HEK293 (cell line): Measurements from ENCODE around the gene SLC36A1.

Source experiments
- CTCF ChIA-PET: fragments of 350-600 bp; formaldehyde crosslinking; extraction: SDS; loops from one replicate; lab custom pipeline; 2021; ENCODE audit warnings: antibody characterized with exemption; lab: Yijun Ruan, JAX
- POLR2A ChIA-PET: fragments of 300-600 bp; formaldehyde crosslinking; extraction: SDS; loops from one replicate; lab custom pipeline; 2020; ENCODE audit warnings: antibody characterized with exemption, inconsistent platforms; lab: Yijun Ruan, JAX
- H3K27ac ChIP-seq: fragments of 200-500 bp; sonication (Bioruptor generic); 2 replicates; pipeline ENCODE4 v1.5.1; 2014; ENCODE audit warnings: low read depth, low read length, control low read depth, inconsistent platforms; ENCODE audit errors: extremely low read depth
- H3K36me3 ChIP-seq, 2 experiments: fragments of 200-500 bp in 1 of 2; sonication (Bioruptor generic) in 1 of 2; 1 replicate in 1 of 2; 2 replicates in 1 of 2; pipeline ENCODE4 v1.5.1; 2014 to 2017; ENCODE audit warnings: inconsistent platforms in 2 of 2, low read length in 2 of 2; ENCODE audit not compliant: control insufficient read depth in 2 of 2, insufficient read depth in 1 of 2
- H3K4me1 ChIP-seq: fragments of 200-500 bp; sonication (Bioruptor generic); 2 replicates; pipeline ENCODE4 v1.5.1; 2014; ENCODE audit warnings: mild to moderate bottlenecking, low read length, inconsistent platforms; ENCODE audit not compliant: control insufficient read depth, insufficient read depth
- H3K4me3 ChIP-seq: 2 replicates; pipeline ENCODE4 v1.5.1; 2011; ENCODE audit warnings: low read depth, mild to moderate bottlenecking, control low read depth, low read length, moderate library complexity
- H3K9me3 ChIP-seq: fragments of 200-500 bp; sonication (Bioruptor generic); 2 replicates; pipeline ENCODE4 v1.5.1; 2014; ENCODE audit warnings: low read depth, low read length, inconsistent platforms; ENCODE audit not compliant: control insufficient read depth, insufficient read depth
- BCL11B ChIP-seq: fragments of 450-650 bp; formaldehyde crosslinking; IDR thresholded peaks from 2 replicates; pipeline ENCODE4 v1.5.1; 2016; ENCODE audit warnings: low read depth, missing biosample characterization, missing genetic modification characterization
- IKZF3 ChIP-seq: fragments of 450-650 bp; IDR thresholded peaks from 2 replicates; pipeline ENCODE4 v1.5.0; 2018; ENCODE audit warnings: missing biosample characterization, mild to moderate bottlenecking, missing genetic modification characterization, moderate library complexity
- KLF1 ChIP-seq: fragments of 450-650 bp; formaldehyde crosslinking; IDR thresholded peaks from 2 replicates; pipeline ENCODE4 v1.5.1; 2016; ENCODE audit warnings: missing biosample characterization, missing genetic modification characterization
- SCRT2 ChIP-seq: fragments of 450-650 bp; formaldehyde crosslinking; IDR thresholded peaks from 2 replicates; pipeline ENCODE4 v1.5.1; 2016; ENCODE audit warnings: missing biosample characterization, missing genetic modification characterization
- ZEB2 ChIP-seq: fragments of 450-650 bp; formaldehyde crosslinking; IDR thresholded peaks from 2 replicates; pipeline ENCODE4 v1.5.1; 2016; ENCODE audit warnings: missing biosample characterization, missing genetic modification characterization
- ZNF112 ChIP-seq: fragments of 450-650 bp; formaldehyde crosslinking; IDR thresholded peaks from 2 replicates; pipeline ENCODE4 v1.5.0; 2017; ENCODE audit warnings: missing biosample characterization, missing genetic modification characterization
- ZNF132 ChIP-seq: fragments of 450-650 bp; formaldehyde crosslinking; IDR thresholded peaks from 2 replicates; pipeline ENCODE4 v1.5.1; 2017; ENCODE audit warnings: missing biosample characterization, missing genetic modification characterization, borderline replicate concordance
- ZNF155 ChIP-seq: fragments of 450-650 bp; formaldehyde crosslinking; IDR thresholded peaks from 2 replicates; pipeline ENCODE4 v1.5.1; 2016; ENCODE audit warnings: missing biosample characterization, missing genetic modification characterization
- ZNF184 ChIP-seq: fragments of 450-650 bp; IDR thresholded peaks from 2 replicates; pipeline ENCODE4 v1.5.1; 2018; ENCODE audit warnings: missing biosample characterization, mild to moderate bottlenecking, missing genetic modification characterization
- ZNF544 ChIP-seq: fragments of 450-650 bp; formaldehyde crosslinking; IDR thresholded peaks from 2 replicates; pipeline ENCODE4 v1.5.0; 2017; ENCODE audit warnings: missing biosample characterization, missing genetic modification characterization
- ZNF560 ChIP-seq: fragments of 450-650 bp; formaldehyde crosslinking; IDR thresholded peaks from 2 replicates; pipeline ENCODE4 v1.5.1; 2017; ENCODE audit warnings: missing biosample characterization, missing genetic modification characterization, borderline replicate concordance
- ZNF610 ChIP-seq: fragments of 450-650 bp; formaldehyde crosslinking; IDR thresholded peaks from 2 replicates; pipeline ENCODE4 v1.5.1; 2016; ENCODE audit warnings: missing biosample characterization, missing genetic modification characterization, borderline replicate concordance
- ZNF830 ChIP-seq: fragments of 450-650 bp; IDR thresholded peaks from 2 replicates; pipeline ENCODE4 v1.5.0; 2018; ENCODE audit warnings: missing biosample characterization, missing genetic modification characterization, low read depth, mild to moderate bottlenecking, moderate library complexity
- TF ChIP-seq, protein P1 (sequence below): fragments of 450-650 bp; formaldehyde crosslinking; IDR thresholded peaks from 2 replicates; pipeline ENCODE4 v1.5.0; 2017; ENCODE audit warnings: missing biosample characterization, missing genetic modification characterization, borderline replicate concordance
- TF ChIP-seq, protein P2 (sequence below): fragments of 450-650 bp; formaldehyde crosslinking; IDR thresholded peaks from 2 replicates; pipeline ENCODE4 v1.5.1; 2017; ENCODE audit warnings: missing biosample characterization, missing genetic modification characterization
- TF ChIP-seq, protein P3 (sequence below): fragments of 450-650 bp; formaldehyde crosslinking; IDR thresholded peaks from 2 replicates; pipeline ENCODE4 v1.5.1; 2016; ENCODE audit warnings: missing biosample characterization, missing genetic modification characterization
- TF ChIP-seq, protein P4 (sequence below): fragments of 450-650 bp; formaldehyde crosslinking; IDR thresholded peaks from 2 replicates; pipeline ENCODE4 v1.5.1; 2016; ENCODE audit warnings: missing biosample characterization, missing genetic modification characterization
- TF ChIP-seq, protein P5 (sequence below): fragments of 450-650 bp; formaldehyde crosslinking; IDR thresholded peaks from 2 replicates; pipeline ENCODE4 v1.5.1; 2016; ENCODE audit warnings: missing biosample characterization, missing genetic modification characterization
- TF ChIP-seq, protein P6 (sequence below): fragments of 450-650 bp; formaldehyde crosslinking; IDR thresholded peaks from 2 replicates; pipeline ENCODE4 v1.5.1; 2017; ENCODE audit warnings: missing biosample characterization, missing genetic modification characterization
- TF ChIP-seq, protein P7 (sequence below): fragments of 450-650 bp; IDR thresholded peaks from 2 replicates; pipeline ENCODE4 v1.5.1; 2018; ENCODE audit warnings: missing biosample characterization, mild to moderate bottlenecking, missing genetic modification characterization

The SLC36A1 gene

DNA sequence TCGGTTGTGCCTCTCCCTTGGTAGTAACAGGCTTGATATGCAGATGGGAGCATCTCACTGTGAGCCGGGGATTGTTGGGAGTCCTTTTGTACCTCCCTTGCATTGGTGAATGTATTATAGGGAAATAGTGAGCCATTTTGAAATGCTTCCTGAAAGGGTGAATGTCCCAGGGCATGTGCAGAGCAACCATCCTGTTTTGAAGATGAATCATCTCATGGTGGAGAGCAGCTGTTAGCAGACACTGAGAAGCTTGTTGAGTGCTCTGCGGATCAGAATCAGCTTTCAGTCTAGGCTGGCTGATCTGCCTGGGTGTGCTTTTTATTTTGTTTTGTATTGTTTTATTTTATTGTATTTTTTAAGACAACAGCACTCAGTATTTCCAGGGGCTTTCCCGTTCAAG lies 29.7 kb downstream of the SLC36A1 start (continued):
- TF ChIP-seq, protein P1, sequence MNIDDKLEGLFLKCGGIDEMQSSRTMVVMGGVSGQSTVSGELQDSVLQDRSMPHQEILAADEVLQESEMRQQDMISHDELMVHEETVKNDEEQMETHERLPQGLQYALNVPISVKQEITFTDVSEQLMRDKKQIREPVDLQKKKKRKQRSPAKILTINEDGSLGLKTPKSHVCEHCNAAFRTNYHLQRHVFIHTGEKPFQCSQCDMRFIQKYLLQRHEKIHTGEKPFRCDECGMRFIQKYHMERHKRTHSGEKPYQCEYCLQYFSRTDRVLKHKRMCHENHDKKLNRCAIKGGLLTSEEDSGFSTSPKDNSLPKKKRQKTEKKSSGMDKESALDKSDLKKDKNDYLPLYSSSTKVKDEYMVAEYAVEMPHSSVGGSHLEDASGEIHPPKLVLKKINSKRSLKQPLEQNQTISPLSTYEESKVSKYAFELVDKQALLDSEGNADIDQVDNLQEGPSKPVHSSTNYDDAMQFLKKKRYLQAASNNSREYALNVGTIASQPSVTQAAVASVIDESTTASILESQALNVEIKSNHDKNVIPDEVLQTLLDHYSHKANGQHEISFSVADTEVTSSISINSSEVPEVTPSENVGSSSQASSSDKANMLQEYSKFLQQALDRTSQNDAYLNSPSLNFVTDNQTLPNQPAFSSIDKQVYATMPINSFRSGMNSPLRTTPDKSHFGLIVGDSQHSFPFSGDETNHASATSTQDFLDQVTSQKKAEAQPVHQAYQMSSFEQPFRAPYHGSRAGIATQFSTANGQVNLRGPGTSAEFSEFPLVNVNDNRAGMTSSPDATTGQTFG = no peak

DNA sequence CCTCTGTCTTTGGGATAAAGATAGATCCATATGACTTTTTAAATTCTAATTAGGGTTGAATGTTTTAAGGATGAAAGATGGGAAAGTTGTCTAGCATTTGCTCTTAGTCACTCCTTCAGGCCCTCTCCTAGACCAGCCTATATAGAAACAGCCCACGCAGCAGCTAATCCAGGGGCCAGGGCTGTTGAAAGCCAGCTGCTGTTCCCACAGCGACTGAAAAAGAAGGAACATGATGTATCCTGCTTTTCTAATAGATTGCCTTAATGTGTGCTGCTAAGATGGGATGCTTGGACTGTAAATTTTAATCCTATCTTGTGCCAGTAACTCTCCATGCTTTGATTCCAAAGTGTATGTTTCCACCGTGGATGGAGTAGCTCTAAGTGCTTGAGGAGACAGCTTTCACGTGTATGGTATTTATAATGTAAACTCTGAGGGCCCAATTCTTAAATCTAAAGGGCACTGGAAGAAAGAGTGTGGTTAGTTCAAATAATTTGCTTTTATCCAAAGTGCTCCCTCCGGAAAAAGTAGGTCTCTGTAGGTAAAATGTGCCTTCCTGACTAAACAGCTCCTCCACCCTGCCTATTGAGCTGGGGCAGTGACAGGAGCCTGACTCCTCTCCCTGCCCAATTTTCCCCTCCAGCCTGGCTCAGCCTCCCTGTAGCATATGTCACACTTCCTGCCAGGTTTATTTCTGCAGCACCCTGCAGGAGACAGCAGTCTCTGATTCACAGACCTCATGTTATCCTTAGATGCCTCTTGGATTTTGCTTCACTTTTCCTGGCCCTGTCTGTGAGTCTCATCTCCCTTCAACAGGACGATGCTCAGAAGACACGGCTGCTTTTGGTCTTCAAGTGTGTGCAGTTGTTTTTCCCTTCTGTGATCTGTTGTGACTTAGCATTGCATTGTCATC lies 33.2 kb downstream of the SLC36A1 start:
- POLR2A ChIA-PET = no interaction called here
- Histone ChIP-seq H3K9me3 (no peaks in the 10 kb centered on the region), H3K4me1 (no peaks in the 10 kb centered on the region), H3K4me3 (no peak overlapping the region)
- TF ChIP-seq ZNF544 (no peak), ZEB2 (no peak), ZNF610 (no peak), KLF1 (no peak), ZNF184 (tag by site-specific recombination) (no peak), ZNF830 (tag by site-specific recombination) (no peak), BCL11B (tag by site-specific recombination) (no peak), ZNF112 (tag by site-specific recombination) (no peak), SCRT2 (tag by site-specific recombination) (no peak), ZNF155 (tag by site-specific recombination) (no peak), IKZF3 (no peak), ZNF560 (tag by site-specific recombination) (no peak), ZNF132 (tag by site-specific recombination) (no peak)
- TF ChIP-seq, protein P2, sequence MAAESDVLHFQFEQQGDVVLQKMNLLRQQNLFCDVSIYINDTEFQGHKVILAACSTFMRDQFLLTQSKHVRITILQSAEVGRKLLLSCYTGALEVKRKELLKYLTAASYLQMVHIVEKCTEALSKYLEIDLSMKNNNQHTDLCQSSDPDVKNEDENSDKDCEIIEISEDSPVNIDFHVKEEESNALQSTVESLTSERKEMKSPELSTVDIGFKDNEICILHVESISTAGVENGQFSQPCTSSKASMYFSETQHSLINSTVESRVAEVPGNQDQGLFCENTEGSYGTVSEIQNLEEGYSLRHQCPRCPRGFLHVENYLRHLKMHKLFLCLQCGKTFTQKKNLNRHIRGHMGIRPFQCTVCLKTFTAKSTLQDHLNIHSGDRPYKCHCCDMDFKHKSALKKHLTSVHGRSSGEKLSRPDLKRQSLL (tag by site-specific recombination) = no peak
- TF ChIP-seq, protein P3, sequence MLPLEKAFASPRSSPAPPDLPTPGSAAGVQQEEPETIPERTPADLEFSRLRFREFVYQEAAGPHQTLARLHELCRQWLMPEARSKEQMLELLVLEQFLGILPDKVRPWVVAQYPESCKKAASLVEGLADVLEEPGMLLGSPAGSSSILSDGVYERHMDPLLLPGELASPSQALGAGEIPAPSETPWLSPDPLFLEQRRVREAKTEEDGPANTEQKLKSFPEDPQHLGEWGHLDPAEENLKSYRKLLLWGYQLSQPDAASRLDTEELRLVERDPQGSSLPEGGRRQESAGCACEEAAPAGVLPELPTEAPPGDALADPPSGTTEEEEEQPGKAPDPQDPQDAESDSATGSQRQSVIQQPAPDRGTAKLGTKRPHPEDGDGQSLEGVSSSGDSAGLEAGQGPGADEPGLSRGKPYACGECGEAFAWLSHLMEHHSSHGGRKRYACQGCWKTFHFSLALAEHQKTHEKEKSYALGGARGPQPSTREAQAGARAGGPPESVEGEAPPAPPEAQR (tag by site-specific recombination) = no peak
- TF ChIP-seq, protein P4, sequence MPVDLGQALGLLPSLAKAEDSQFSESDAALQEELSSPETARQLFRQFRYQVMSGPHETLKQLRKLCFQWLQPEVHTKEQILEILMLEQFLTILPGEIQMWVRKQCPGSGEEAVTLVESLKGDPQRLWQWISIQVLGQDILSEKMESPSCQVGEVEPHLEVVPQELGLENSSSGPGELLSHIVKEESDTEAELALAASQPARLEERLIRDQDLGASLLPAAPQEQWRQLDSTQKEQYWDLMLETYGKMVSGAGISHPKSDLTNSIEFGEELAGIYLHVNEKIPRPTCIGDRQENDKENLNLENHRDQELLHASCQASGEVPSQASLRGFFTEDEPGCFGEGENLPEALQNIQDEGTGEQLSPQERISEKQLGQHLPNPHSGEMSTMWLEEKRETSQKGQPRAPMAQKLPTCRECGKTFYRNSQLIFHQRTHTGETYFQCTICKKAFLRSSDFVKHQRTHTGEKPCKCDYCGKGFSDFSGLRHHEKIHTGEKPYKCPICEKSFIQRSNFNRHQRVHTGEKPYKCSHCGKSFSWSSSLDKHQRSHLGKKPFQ = no peak
- TF ChIP-seq, protein P5, sequence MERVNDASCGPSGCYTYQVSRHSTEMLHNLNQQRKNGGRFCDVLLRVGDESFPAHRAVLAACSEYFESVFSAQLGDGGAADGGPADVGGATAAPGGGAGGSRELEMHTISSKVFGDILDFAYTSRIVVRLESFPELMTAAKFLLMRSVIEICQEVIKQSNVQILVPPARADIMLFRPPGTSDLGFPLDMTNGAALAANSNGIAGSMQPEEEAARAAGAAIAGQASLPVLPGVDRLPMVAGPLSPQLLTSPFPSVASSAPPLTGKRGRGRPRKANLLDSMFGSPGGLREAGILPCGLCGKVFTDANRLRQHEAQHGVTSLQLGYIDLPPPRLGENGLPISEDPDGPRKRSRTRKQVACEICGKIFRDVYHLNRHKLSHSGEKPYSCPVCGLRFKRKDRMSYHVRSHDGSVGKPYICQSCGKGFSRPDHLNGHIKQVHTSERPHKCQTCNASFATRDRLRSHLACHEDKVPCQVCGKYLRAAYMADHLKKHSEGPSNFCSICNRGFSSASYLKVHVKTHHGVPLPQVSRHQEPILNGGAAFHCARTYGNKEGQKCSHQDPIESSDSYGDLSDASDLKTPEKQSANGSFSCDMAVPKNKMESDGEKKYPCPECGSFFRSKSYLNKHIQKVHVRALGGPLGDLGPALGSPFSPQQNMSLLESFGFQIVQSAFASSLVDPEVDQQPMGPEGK (tag by site-specific recombination) = no peak
- TF ChIP-seq, protein P6, sequence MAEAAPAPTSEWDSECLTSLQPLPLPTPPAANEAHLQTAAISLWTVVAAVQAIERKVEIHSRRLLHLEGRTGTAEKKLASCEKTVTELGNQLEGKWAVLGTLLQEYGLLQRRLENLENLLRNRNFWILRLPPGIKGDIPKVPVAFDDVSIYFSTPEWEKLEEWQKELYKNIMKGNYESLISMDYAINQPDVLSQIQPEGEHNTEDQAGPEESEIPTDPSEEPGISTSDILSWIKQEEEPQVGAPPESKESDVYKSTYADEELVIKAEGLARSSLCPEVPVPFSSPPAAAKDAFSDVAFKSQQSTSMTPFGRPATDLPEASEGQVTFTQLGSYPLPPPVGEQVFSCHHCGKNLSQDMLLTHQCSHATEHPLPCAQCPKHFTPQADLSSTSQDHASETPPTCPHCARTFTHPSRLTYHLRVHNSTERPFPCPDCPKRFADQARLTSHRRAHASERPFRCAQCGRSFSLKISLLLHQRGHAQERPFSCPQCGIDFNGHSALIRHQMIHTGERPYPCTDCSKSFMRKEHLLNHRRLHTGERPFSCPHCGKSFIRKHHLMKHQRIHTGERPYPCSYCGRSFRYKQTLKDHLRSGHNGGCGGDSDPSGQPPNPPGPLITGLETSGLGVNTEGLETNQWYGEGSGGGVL (tag by site-specific recombination) = no peak
- TF ChIP-seq, protein P7, sequence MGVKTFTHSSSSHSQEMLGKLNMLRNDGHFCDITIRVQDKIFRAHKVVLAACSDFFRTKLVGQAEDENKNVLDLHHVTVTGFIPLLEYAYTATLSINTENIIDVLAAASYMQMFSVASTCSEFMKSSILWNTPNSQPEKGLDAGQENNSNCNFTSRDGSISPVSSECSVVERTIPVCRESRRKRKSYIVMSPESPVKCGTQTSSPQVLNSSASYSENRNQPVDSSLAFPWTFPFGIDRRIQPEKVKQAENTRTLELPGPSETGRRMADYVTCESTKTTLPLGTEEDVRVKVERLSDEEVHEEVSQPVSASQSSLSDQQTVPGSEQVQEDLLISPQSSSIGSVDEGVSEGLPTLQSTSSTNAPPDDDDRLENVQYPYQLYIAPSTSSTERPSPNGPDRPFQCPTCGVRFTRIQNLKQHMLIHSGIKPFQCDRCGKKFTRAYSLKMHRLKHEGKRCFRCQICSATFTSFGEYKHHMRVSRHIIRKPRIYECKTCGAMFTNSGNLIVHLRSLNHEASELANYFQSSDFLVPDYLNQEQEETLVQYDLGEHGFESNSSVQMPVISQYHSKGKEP (tag by site-specific recombination) = no peak
- TF ChIP-seq, all 188 proteins: peak for 0
- Histone ChIP-seq H3K36me3 (peaks cover 4 to 41% of the 10 kb centered on the region in 2 experiments; a peak in 2 of 3 replicates), H3K27ac (no peak overlapping the region)
- CTCF ChIA-PET = interaction anchor here (0.6 to 1.2 kb wide), 5 partner anchors 13 to 172 kb away, joined by 3 to 4 read pairs (median 3); no protein-coding TSS in a partner anchor
